IPS-20b (cell line): ENCODE data around the gene ELAPOR2.

ENCODE experiments used
- H3K27ac ChIP-seq: one replicate; pipeline ENCODE4 v1.5.1; 2013; ENCODE audit warnings: low read length
- H3K27me3 ChIP-seq: 2 replicates; pipeline ENCODE4 v1.6.1; 2013; ENCODE audit warnings: mild to moderate bottlenecking, low read length, inconsistent platforms; ENCODE audit not compliant: insufficient read depth
- H3K36me3 ChIP-seq: 2 replicates; pipeline ENCODE4 v1.6.1; 2013; ENCODE audit warnings: low read depth, mild to moderate bottlenecking, inconsistent platforms, low read length, moderate library complexity; ENCODE audit not compliant: insufficient read depth
- H3K4me1 ChIP-seq: 2 replicates; pipeline ENCODE4 v1.6.1; 2013; ENCODE audit warnings: mild to moderate bottlenecking, control low read depth, inconsistent platforms, low read length, moderate library complexity; ENCODE audit not compliant: insufficient read depth
- H3K4me3 ChIP-seq: 2 replicates; pipeline ENCODE4 v1.5.1; 2013; ENCODE audit warnings: mild to moderate bottlenecking, low read length, inconsistent platforms
- H3K9ac ChIP-seq: 2 replicates; pipeline ENCODE4 v1.6.1; 2013; ENCODE audit warnings: low read depth, mild to moderate bottlenecking, inconsistent platforms, low read length, moderate library complexity
- H3K9me3 ChIP-seq: 2 replicates; pipeline ENCODE4 v1.6.1; 2013; ENCODE audit warnings: mild to moderate bottlenecking, low read depth, low read length, inconsistent platforms; ENCODE audit not compliant: insufficient read depth

Gene ELAPOR2

GRCh38 chr7:87013136-87013839 lies 46.2 kb downstream of the ELAPOR2 start:
- H3K27me3 ChIP-seq, result no peaks in the 10 kb centered on the region
- H3K4me3 ChIP-seq, result no peak overlapping the region
- H3K36me3 ChIP-seq, result no peaks in the 10 kb centered on the region
- no peaks in the 10 kb centered on the region for H3K4me1 ChIP-seq
- H3K9me3 ChIP-seq, result no peaks in the 10 kb centered on the region
- H3K9ac ChIP-seq, result no peak overlapping the region
- H3K27ac ChIP-seq, result no peak overlapping the region
